Measurements from ENCODE around the gene GRK7. TPM values are rescaled to one million over a fixed set of nuclear protein-coding genes. Genes with fewer than 3 reads are reported as not detected.

GRK7 gene
- total RNA-seq, 1 experiment from 2014 or later: not detected

DNA sequence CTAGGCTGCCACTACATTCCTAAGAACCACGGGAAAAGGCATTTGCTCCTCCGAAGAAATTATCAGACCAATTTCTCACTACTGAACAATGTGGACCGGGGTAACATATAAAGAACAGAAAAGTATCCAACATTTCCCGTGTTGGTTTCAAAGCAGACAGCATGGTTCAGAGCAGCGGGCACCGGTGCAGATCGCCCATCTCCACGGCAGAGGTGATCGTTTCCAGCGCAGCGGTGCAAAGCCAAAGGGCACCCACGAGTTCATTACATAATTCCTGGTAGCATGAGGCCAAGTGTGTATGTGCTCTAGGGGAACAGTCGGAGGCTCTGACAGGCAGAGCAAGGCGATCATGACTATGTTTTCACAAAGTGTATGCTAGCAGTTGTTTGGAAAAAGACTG, 13.2 kb downstream of the GRK7 start:
- no peak overlapping the region for H3K4me3 Mint-ChIP-seq (ENCODE audit: low read depth, unreplicated experiment)
- no peak overlapping the region for H3K27ac Mint-ChIP-seq (ENCODE audit: unreplicated experiment)
- DNase-seq: no peak
- H3K36me3 Mint-ChIP-seq (ENCODE audit: insufficient read depth, unreplicated experiment): no peaks in the 10 kb centered on the region
- no peaks in the 10 kb centered on the region for H3K4me1 Mint-ChIP-seq (ENCODE audit: low read depth, unreplicated experiment)
- no TSS peak for BruUV-seq (replicated peaks)
- peaks cover under 1% of the 10 kb centered on the region for H3K27me3 Mint-ChIP-seq (ENCODE audit: unreplicated experiment)
- H3K9me3 Mint-ChIP-seq (ENCODE audit: low read depth, unreplicated experiment): no peaks in the 10 kb centered on the region
- intact Hi-C loops (cut with micrococcal nuclease; ENCODE audit: unreplicated experiment): no loop called here
- CTCF ChIA-PET: no interaction called here
- TF ChIP-seq, protein P1, sequence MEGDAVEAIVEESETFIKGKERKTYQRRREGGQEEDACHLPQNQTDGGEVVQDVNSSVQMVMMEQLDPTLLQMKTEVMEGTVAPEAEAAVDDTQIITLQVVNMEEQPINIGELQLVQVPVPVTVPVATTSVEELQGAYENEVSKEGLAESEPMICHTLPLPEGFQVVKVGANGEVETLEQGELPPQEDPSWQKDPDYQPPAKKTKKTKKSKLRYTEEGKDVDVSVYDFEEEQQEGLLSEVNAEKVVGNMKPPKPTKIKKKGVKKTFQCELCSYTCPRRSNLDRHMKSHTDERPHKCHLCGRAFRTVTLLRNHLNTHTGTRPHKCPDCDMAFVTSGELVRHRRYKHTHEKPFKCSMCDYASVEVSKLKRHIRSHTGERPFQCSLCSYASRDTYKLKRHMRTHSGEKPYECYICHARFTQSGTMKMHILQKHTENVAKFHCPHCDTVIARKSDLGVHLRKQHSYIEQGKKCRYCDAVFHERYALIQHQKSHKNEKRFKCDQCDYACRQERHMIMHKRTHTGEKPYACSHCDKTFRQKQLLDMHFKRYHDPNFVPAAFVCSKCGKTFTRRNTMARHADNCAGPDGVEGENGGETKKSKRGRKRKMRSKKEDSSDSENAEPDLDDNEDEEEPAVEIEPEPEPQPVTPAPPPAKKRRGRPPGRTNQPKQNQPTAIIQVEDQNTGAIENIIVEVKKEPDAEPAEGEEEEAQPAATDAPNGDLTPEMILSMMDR (IDR thresholded peaks at IDR 0.05; ENCODE audit: unreplicated experiment): no peak

DNA sequence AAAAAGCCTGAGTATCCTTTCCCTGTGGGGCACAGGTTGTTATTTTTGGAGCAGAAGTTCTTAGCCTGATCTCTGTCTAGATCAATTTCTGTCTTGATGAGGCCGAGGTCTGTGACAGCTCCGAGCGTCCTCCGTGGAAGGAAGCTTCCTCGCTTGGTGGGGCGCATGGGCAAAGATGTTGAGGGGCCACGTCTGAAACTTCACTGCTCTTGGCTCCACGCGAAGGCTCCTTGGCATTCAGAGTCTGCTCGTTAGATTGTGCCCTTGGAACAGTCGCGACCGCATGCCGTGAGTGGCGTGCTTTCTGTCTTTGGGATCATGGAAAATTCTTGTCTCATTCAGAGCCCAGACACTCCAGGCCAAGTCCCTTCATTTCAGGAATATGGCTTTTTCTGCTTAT, 13.7 kb downstream of the GRK7 start:
- no peak for DNase-seq
- Mint-ChIP-seq H3K4me3 (ENCODE audit: low read depth, unreplicated experiment) (no peak overlapping the region), H3K9me3 (ENCODE audit: low read depth, unreplicated experiment) (no peaks in the 10 kb centered on the region), H3K27me3 (ENCODE audit: unreplicated experiment) (peaks cover 6% of the 10 kb centered on the region), H3K36me3 (ENCODE audit: insufficient read depth, unreplicated experiment) (no peaks in the 10 kb centered on the region), H3K27ac (ENCODE audit: unreplicated experiment) (no peak overlapping the region), H3K4me1 (ENCODE audit: low read depth, unreplicated experiment) (no peaks in the 10 kb centered on the region)
- intact Hi-C loops (cut with micrococcal nuclease; ENCODE audit: unreplicated experiment): no loop called here
- TF ChIP-seq, protein P1 (IDR thresholded peaks at IDR 0.05; ENCODE audit: unreplicated experiment): no peak
- no TSS peak for BruUV-seq (replicated peaks)
- CTCF ChIA-PET: no interaction called here

DNA sequence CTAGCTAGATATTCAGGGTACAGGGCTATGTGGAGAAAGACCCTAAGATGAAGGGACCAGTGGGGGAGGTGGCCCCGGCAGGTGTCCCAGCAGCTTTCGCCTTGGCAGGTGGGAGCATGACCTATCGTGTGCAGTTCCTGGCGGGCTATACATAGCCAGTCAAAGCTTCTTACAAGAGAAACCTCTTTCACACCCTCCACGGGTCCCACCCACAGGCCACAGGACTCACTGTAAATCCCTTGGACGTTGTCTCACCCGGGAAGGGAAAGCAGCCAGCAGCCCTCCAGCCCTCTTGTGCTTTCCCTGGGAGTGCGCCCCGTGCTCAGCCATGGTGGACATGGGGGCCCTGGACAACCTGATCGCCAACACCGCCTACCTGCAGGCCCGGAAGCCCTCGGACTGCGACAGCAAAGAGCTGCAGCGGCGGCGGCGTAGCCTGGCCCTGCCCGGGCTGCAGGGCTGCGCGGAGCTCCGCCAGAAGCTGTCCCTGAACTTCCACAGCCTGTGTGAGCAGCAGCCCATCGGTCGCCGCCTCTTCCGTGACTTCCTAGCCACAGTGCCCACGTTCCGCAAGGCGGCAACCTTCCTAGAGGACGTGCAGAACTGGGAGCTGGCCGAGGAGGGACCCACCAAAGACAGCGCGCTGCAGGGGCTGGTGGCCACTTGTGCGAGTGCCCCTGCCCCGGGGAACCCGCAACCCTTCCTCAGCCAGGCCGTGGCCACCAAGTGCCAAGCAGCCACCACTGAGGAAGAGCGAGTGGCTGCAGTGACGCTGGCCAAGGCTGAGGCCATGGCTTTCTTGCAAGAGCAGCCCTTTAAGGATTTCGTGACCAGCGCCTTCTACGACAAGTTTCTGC, 15.0 kb downstream of the GRK7 start:
- intact Hi-C loops (cut with micrococcal nuclease; ENCODE audit: unreplicated experiment): no loop called here
- Mint-ChIP-seq H3K4me1 (ENCODE audit: low read depth, unreplicated experiment) (no peaks in the 10 kb centered on the region), H3K27ac (ENCODE audit: unreplicated experiment) (no peak overlapping the region), H3K9me3 (ENCODE audit: low read depth, unreplicated experiment) (no peaks in the 10 kb centered on the region), H3K36me3 (ENCODE audit: insufficient read depth, unreplicated experiment) (no peaks in the 10 kb centered on the region), H3K4me3 (ENCODE audit: low read depth, unreplicated experiment) (no peak overlapping the region), H3K27me3 (ENCODE audit: unreplicated experiment) (peaks cover 19% of the 10 kb centered on the region)
- no TSS peak for BruUV-seq (replicated peaks)
- TF ChIP-seq, protein P1 (IDR thresholded peaks at IDR 0.05; ENCODE audit: unreplicated experiment): no peak
- DNase-seq: no peak
- CTCF ChIA-PET: interaction anchor here (1.1 kb wide), 1 partner anchor 38 kb away, joined by 3 read pairs; no protein-coding TSS in a partner anchor

DNA sequence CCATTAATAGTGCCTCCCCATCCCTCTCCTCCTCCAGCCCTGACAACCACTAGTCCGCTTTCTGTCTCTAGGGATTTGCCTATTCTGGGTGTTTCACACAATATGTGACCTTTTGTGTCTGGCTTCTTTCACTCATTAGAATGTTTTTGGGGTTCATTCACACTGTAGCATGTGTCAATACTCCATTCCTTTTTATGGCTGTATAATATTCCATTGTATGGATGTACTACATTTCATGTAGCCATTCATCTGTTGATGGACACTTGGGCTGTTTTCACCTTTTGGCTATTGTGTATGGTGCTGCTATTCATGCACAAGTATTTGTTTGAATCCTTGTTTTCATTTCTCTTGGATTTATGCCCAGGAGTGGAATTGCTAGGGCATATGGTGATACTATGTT, 16.5 kb downstream of the GRK7 start:
- Mint-ChIP-seq H3K27ac (ENCODE audit: unreplicated experiment) (no peak overlapping the region), H3K4me3 (ENCODE audit: low read depth, unreplicated experiment) (no peak overlapping the region), H3K9me3 (ENCODE audit: low read depth, unreplicated experiment) (no peaks in the 10 kb centered on the region), H3K27me3 (ENCODE audit: unreplicated experiment) (peaks cover 27% of the 10 kb centered on the region), H3K4me1 (ENCODE audit: low read depth, unreplicated experiment) (no peaks in the 10 kb centered on the region), H3K36me3 (ENCODE audit: insufficient read depth, unreplicated experiment) (no peaks in the 10 kb centered on the region)
- intact Hi-C loops (cut with micrococcal nuclease; ENCODE audit: unreplicated experiment): no loop called here
- CTCF ChIA-PET: no interaction called here
- TF ChIP-seq, protein P1 (IDR thresholded peaks at IDR 0.05; ENCODE audit: unreplicated experiment): no peak
- no TSS peak for BruUV-seq (replicated peaks)
- no peak for DNase-seq

All from Calu3 (cell line).